PC-9 (cell line): ENCODE data around the gene CLDN14. TPM values are rescaled to one million over a fixed set of nuclear protein-coding genes. Genes with fewer than 3 reads are reported as not detected.

ENCODE experiments used
- BruUV-seq: library from RNA; stranded (reverse); fragments of 400-500 nt; replicated peaks from 2 replicates; lab custom pipeline; 2021; lab: Mats Ljungman, UMichigan
- CTCF ChIA-PET: fragments of 300-600 bp; sonication (Branson Sonifier 250); formaldehyde crosslinking; loops from one replicate; lab custom pipeline; 2022; ENCODE audit warnings: antibody characterized with exemption; lab: Charles Lee
- POLR2A ChIA-PET: fragments of 300-600 bp; sonication (Branson Sonifier 250); formaldehyde crosslinking; loops from one replicate; lab custom pipeline; 2022; ENCODE audit warnings: antibody characterized with exemption; ENCODE audit not compliant: unreplicated experiment; lab: Charles Lee
- DNase-seq, 2 experiments: peaks; one replicate each; pipeline versions ENCODE4 v3.0.0 to v3.0.0-alpha.2; 2015 to 2022; ENCODE audit warnings: mixed read lengths in 1 of 2
- H2AFZ ChIP-seq: fragments of 200-600 bp; sonication (generic); 2 replicates; pipeline ENCODE4 v1.8.1; 2017; ENCODE audit warnings: antibody characterized with exemption
- H3F3A ChIP-seq: fragments of 200-600 bp; sonication (generic); 2 replicates; pipeline ENCODE4 v1.8.1; 2017; ENCODE audit warnings: antibody characterized with exemption, mild to moderate bottlenecking, low read depth; ENCODE audit not compliant: insufficient read depth
- H3K27ac ChIP-seq: fragments of 200-600 bp; sonication (generic); 2 replicates; pipeline ENCODE4 v1.6.1; 2016; ENCODE audit warnings: mixed run types
- H3K27me3 ChIP-seq: fragments of 200-600 bp; sonication (generic); 2 replicates; pipeline ENCODE4 v1.6.1; 2016; ENCODE audit warnings: low read depth, mixed run types; ENCODE audit not compliant: insufficient read depth
- H3K36me3 ChIP-seq: fragments of 200-600 bp; sonication (generic); 2 replicates; pipeline ENCODE4 v1.6.1; 2016; ENCODE audit warnings: low read depth, mixed run types
- H3K4me1 ChIP-seq: fragments of 200-600 bp; sonication (generic); replicated peaks from 2 replicates; pipeline ENCODE4 v1.6.1; 2016; ENCODE audit warnings: mixed run types; ENCODE audit not compliant: insufficient read depth
- H3K4me2 ChIP-seq: fragments of 200-600 bp; sonication (generic); 2 replicates; pipeline ENCODE4 v1.6.1; 2017; ENCODE audit warnings: mixed run types
- H3K4me3 ChIP-seq: fragments of 200-600 bp; sonication (generic); 2 replicates; pipeline ENCODE4 v1.6.1; 2016; ENCODE audit warnings: mixed run types
- H3K79me2 ChIP-seq: fragments of 200-600 bp; sonication (generic); 2 replicates; pipeline ENCODE4 v1.6.1; 2017; ENCODE audit warnings: low read depth, mixed run types
- H3K9me2 ChIP-seq: fragments of 200-600 bp; sonication (generic); 2 replicates; pipeline ENCODE4 v1.8.1; 2017; ENCODE audit warnings: mild to moderate bottlenecking; ENCODE audit not compliant: insufficient read depth
- H3K9me3 ChIP-seq: fragments of 200-600 bp; sonication (generic); 2 replicates; pipeline ENCODE4 v1.8.1; 2016; ENCODE audit warnings: low read depth; ENCODE audit not compliant: insufficient read depth
- H4K20me1 ChIP-seq: fragments of 200-600 bp; sonication (generic); 2 replicates; pipeline ENCODE4 v1.8.1; 2017; ENCODE audit not compliant: insufficient read depth
- CTCF ChIP-seq: fragments of 200-600 bp; sonication (generic); conservative IDR thresholded peaks from 2 replicates; pipeline ENCODE4 v1.6.1; 2017; ENCODE audit warnings: mixed run types, antibody characterized with exemption, mild to moderate bottlenecking, moderate library complexity
- EZH2 ChIP-seq: fragments of 200-600 bp; sonication (generic); IDR thresholded peaks from 2 replicates; pipeline ENCODE4 v1.8.0; 2017; ENCODE audit warnings: antibody characterized with exemption, low read depth
- intact Hi-C: fragments of 100-400 bp; cut with micrococcal nuclease; formaldehyde crosslinking; loops from one replicate; pipeline ENCODE4 v1.10.0; 2022; ENCODE audit not compliant: unreplicated experiment
- total RNA-seq: library from RNA; stranded (reverse); gene quantifications from 2 replicates; pipeline ENCODE4 v1.2.3, GENCODE V29; 2021

CLDN14 gene
- total RNA-seq, 1 experiment from 2014 or later: not detected

DNA sequence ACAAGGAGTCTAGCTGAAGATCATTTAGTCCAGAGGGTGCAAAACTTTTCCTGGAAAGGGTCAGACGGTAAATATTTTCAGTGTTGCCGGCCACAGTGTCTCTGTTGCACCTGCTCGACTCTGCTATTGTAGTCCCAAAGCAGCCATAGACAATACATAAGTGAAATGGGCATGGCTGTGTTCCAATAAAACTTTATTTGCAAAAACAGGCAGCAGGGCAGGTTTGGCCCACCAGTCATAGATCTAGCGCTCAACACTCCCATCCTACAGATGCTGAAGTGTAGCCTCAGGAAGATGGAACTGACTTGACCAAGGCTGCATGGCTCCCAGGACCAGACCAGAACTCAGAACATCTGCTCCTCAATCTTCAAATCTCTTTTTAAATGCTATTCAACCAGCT is 46.2 kb upstream of the CLDN14 start:
- ChIA-PET CTCF (no interaction called here), POLR2A (no interaction called here)
- H3K9me3 ChIP-seq: no peaks in the 10 kb centered on the region
- H3K27ac ChIP-seq: no peak overlapping the region
- H3F3A ChIP-seq: no peaks in the 10 kb centered on the region
- intact Hi-C loops: no loop called here
- H3K4me3 ChIP-seq: no peak overlapping the region
- no peaks in the 10 kb centered on the region for H3K9me2 ChIP-seq
- H3K4me2 ChIP-seq: no peak overlapping the region
- no TSS peak for BruUV-seq
- no peaks in the 10 kb centered on the region for H3K36me3 ChIP-seq
- DNase-seq: no peak
- H4K20me1 ChIP-seq: no peaks in the 10 kb centered on the region
- no peaks in the 10 kb centered on the region for H3K4me1 ChIP-seq
- no peaks in the 10 kb centered on the region for H3K79me2 ChIP-seq
- H2AFZ ChIP-seq: no peak overlapping the region
- H3K27me3 ChIP-seq: no peaks in the 10 kb centered on the region
- no peak for TF ChIP-seq CTCF
- no peak for TF ChIP-seq EZH2

- no peaks in the 10 kb centered on the region for H4K20me1 ChIP-seq
- intact Hi-C loops: no loop called here
- no peaks in the 10 kb centered on the region for H3F3A ChIP-seq
- no peak overlapping the region for H3K4me3 ChIP-seq
- H3K79me2 ChIP-seq: no peaks in the 10 kb centered on the region
- no peak overlapping the region for H2AFZ ChIP-seq
- H3K27me3 ChIP-seq: no peaks in the 10 kb centered on the region
- H3K27ac ChIP-seq: no peak overlapping the region
- H3K4me1 ChIP-seq: no peaks in the 10 kb centered on the region
- TF ChIP-seq EZH2 (no peak), CTCF (no peak)
- H3K9me2 ChIP-seq: no peaks in the 10 kb centered on the region
- CTCF ChIA-PET: no interaction called here
- no peak for DNase-seq
- POLR2A ChIA-PET: interaction anchor here (0.7 kb wide), 1 partner anchor 402 kb away, joined by 20 read pairs; no protein-coding TSS in a partner anchor
- H3K4me2 ChIP-seq: no peak overlapping the region
- H3K36me3 ChIP-seq: no peaks in the 10 kb centered on the region
- H3K9me3 ChIP-seq: no peaks in the 10 kb centered on the region
- no TSS peak for BruUV-seq
These were observed 44.6 kb upstream of the CLDN14 start for GRCh38 chr21:36524477-36524876.

GRCh38 chr21:36522219-36522808 is 42.4 kb upstream of the CLDN14 start:
- POLR2A ChIA-PET: no interaction called here
- H3K27ac ChIP-seq: no peak overlapping the region

More at GRCh38 chr21:36522219-36522808, 42.4 kb upstream of the CLDN14 start:
- Histone ChIP-seq H3K4me2 (no peak overlapping the region), H3F3A (no peaks in the 10 kb centered on the region), H3K79me2 (no peaks in the 10 kb centered on the region), H3K9me3 (no peaks in the 10 kb centered on the region), H3K9me2 (no peaks in the 10 kb centered on the region), H3K4me3 (no peak overlapping the region), H4K20me1 (no peaks in the 10 kb centered on the region), H3K36me3 (no peaks in the 10 kb centered on the region), H3K4me1 (no peaks in the 10 kb centered on the region), H2AFZ (no peak overlapping the region), H3K27me3 (no peaks in the 10 kb centered on the region)
- DNase-seq: no peak
- intact Hi-C loops: no loop called here
- CTCF ChIA-PET: no interaction called here
- no TSS peak for BruUV-seq
- TF ChIP-seq EZH2 (no peak), CTCF (no peak)
